ENCODE data around the gene RNF43.

Gene RNF43

DNA sequence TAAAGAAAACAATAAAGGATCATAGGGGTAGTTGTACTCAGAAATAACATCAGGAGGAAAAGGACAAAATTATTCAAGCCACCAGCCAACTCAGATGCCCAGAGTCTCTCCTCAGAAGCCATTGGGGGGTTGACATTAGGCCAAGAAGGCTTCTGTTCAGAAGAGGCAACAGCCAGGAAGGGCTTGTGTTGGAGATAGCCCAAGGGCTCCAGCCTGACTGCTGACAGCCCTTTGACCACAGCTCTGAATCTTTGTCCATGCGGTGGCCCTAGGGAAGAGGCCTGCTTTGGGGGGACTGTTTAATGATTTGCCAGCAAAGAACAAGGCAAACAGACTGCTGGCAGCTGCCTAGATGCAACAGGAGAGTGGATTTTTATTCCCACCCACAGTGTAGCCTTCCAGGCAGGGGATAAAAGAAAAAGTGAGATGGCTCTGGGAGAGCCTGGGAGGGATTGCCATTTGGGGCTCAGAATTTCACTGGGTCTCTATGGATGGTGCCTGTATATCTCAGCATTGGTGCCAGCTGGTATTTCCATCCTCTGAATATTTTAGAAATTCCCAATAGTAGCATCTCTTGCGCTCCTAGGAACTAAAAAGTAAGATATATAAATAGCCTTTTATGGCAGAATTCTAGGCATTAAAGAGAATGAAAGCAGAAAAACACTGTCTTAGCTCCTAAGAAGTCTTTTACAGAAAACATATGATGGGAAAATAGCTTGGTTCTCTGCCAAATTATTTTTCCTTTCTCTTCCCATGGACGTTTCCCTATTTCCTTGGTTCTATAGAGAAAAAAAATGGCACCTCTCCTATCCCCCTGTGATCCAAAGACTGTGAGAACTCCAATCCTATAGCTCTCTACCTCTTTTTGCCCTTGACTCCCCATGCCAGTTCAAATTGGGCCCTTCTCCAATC, 36.0 kb downstream of the RNF43 start:
- DNase-seq (ENCODE audit: low read depth) = no peak

DNA sequence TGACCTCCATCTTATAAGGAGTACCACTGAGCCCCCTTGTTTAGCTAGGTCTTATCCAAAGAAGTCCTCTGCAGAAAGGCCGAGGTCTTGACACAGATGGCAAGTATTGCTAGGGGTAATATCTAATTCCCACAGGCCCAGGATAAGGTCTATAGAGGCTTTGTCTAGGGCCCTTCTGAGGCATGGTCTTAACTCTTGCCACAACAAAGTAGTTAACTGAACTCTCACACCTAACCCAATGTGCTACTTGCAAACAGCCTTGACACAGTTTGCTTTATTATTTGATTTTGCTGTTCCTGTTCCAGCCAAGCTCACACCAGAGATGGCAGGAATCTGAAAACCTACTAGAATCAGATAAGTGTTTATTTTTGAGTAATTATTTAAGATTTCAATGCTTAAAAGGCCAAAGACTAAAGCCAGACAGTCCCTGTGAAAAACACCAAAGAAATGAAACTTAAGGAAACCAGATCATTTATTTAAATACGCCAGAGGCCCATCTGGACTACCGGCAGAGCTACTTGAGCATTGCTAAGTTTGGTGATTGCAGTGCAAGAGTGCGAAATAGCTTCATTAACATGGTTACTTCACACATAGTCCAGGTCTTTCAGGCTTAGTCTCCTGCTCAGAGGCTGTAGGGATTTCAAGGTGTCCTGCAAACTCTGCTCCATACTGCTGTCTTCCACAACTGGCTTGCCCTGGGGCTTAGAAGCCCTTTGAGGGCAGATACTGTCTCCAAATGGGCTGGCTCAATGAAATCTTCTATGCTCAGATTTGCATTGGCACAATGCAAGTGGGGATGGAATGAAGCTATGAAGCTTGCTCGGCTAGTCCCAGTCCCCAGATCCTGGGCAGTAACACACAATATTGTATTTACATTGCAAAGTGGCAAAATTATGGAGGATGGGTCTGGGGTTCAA, 36.9 kb downstream of the RNF43 start:
- DNase-seq (ENCODE audit: low read depth) = no peak

DNA sequence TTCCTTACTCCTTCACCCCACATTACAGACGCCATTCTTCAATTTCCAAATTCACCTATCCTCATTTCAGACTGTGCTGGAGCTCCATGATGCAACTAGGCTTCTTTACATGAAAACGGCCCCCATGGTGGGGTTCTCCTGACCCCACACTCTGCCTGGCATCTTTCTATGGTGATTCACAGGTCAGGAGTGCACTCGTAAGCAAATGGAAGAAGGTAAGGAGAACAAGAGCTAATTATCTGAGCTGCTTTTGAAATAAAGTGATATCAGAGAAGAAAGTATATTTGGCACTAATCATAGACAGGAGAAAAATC, 37.9 kb downstream of the RNF43 start:
- DNase-seq (ENCODE audit: low read depth) = no peak

DNA sequence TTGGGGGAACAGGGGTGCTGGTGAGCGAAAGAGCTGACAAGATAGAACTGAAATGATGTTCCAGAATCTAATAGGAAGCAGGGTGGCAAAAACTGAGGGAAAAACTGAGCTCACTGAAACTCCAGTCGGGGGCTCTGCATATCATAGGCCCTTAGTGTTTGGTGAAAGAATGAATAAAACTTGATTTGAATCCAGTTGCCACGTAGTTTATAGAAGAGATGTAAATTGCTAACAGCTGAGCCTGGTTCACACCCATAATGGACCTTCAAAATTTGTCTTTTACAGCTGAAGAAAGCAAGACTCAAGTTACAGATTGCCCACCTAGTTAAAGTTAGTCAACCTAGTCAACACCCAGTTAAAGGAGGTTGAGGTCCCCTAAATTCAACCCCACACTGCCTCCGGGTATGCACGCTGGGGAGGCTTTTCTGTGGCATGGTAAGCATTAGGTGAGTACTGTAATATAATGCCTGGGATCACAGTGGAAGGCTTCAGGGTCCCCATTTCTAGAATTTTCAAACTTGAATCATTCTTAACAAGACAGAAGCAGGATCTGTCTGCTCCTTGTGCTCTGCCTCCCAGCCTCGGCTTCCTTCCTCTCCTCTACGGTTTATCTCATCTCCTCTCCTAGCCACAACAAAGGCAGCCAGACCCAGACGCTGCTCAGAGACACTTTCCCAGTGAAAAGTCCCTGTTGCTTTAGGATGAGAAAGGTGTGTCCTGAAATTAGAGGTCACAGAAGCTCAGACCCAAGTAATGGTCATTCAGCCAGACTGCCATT, 38.4 kb downstream of the RNF43 start:
- no peak for DNase-seq (ENCODE audit: low read depth)

DNA sequence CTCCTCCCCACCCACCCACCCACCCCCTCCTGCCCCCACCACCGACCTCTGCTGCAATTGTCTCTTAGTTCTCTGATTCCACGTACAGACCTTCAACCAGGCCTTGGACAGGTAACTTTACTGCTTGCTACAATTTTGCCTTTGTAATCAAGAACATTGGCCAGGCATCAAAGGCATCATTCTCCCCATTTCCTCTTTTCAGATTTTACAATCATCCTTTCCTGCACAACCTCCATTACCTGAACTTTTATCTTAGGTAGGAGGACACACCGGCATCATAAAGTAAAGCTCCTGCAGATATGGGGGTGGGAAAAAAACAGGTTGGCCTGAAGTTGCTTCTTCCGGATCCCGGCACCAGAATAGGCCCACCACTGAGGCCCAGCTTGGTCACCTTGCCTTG, 39.7 kb downstream of the RNF43 start:
- no peak for DNase-seq (ENCODE audit: low read depth)

DNA sequence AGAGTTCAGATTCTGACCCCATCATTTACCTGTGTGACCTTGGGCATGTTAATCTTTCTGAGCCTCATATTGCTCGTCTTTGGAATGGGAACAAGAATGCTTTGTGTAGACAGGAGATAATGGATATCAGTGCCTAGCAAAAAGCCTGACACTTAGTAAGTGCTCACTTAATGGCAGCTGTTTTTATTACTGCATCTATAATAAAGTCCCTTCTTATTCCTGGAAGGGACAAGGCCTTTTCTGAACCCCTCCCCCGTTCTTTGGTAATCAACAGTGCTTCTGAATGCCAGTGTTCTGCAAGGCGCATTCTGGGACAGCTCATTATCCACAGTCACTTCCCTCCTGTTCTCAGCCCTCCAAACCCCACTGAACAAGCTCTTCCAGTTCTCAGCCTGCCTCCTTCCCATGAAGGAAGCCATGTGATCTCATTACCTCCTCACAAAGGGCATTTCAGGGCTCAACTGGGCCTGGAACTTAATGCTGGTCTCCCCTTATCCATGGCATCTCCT, 40.2 kb downstream of the RNF43 start:
- DNase-seq (ENCODE audit: low read depth) = no peak

DNA sequence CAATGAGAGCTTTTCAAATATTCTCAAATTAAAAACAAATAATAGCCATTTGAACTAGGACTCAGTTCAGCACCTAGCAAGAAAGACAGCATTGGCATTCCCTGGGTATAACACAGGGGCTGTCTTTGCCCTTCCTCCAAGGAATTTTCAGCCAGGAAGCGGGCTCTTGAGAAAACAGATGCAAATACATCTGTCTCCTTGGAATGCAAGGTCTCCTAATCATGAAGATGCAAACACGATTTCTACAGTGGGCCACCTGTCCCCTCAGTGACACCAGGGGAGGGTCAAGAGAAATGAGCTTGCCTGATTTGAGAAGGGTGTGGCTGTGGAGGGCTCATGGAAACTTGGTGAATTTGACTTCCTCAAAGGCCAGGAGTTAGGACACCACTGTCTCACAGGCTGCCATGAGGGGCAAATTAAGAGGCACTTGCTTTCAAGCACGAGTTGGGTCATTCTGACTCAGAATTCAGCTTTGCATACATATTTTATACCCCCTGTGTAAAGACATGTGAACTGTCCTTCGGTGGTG, 40.8 kb downstream of the RNF43 start:
- DNase-seq (ENCODE audit: low read depth) = no peak

DNA sequence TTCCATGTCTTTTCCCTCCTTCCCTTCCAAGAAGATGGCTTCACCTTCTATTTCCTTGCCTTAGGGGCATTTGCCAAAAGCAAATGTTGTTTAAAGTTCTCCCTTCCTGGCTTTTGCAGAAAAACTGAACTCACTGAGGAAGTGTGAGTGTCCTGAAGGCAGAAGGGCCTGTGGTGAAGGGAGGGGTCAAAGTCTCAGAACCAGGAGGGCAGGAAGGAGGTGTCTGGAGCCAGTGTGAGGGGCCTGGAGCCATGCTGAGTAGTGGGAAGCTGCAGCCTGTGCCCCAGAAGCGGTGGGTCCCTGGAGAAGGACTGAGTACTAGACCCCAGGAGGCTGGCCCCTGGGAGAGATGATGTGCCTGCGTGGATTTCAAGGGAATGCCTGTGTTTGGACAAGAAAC, 41.5 kb downstream of the RNF43 start:
- no peak for DNase-seq (ENCODE audit: low read depth)

DNA sequence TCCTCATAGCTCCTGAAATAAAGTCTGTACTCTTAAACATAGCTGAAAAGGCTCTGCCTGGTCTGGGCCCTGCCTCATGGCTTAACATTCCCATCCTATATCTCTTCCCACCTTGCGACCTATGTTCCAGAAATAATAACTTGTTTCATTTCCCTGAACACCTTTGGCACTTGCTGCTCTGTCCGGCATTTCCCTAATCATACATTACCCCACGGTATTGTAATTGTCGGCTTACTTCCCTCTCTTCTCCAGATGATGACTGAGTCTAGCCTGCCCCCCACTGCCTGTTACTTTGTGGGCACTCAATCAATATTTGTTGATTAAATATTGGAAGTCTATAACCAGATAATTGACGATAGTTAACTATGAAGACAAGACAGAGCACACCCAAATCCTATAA, 42.1 kb downstream of the RNF43 start:
- no peak for DNase-seq (ENCODE audit: low read depth)

DNA sequence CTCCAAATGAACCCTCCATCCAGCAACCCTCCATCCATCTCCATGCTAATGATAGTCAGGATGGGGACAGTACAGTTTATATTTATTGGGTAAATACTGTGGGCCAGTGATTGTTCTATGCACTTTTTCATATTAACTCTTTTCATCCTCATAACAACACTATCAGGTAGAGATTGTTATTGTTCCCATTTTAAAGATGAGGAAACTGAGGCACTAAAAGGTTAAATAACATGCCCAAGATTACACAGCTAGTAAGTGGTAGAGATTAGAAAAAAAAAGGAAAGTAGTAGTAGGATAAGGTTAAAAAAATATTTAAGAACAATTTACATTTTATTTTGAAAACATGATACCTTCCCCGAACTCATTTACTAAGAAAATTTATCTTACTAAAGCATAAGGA, 43.4 kb downstream of the RNF43 start:
- DNase-seq (ENCODE audit: low read depth) = no peak

DNA sequence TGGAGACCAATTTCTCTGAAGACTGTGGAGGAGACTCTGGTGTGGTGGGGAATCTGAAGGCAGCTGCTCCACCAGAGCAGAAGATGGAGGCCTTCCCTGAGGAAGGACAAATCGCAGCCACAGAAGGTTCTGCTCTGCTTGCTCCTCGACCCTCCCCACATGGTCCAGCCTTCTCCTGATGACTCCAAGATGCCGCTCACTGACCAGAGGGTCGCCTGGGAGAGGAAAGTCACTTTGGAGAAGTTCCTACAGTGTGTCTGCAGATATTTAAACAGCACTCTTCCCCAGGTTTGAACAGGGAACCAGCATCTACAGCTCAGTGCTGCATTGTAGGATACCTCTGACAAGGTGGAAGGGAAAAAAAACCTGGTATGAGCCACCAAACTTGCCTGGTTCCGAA, 44.3 kb downstream of the RNF43 start:
- no peak for DNase-seq (ENCODE audit: low read depth)

DNA sequence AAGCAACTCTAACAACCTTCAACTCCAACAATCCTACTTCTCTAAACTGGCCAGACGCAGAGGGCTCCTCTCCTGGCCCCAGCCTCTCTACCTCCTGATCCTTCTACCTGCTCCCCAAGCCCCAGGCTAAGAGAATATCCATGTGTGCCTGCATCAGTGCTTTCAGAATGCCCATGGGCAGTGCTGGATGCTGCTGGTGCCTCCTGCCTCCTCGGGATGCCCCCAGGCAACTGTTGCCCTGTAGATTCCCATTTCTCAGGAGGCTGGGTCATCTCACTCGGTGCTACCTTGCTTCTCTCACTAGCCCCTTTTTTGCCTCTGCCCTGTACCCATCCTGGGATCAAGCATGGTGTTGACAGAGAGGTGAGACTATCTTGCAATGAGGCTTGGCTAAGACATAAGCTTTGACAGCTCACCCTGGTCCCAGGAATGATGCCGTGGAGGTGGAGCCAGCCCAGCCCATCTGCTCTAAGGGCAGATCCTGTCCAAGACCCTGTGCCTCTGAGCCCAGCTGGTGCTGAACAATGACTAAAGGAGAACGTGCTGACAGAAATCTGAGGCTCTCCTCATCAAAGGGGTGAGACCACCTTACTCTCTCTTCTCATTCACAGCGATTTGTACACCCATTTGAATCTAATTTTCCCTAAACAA, 45.9 kb downstream of the RNF43 start:
- no peak for DNase-seq (ENCODE audit: low read depth)

DNA sequence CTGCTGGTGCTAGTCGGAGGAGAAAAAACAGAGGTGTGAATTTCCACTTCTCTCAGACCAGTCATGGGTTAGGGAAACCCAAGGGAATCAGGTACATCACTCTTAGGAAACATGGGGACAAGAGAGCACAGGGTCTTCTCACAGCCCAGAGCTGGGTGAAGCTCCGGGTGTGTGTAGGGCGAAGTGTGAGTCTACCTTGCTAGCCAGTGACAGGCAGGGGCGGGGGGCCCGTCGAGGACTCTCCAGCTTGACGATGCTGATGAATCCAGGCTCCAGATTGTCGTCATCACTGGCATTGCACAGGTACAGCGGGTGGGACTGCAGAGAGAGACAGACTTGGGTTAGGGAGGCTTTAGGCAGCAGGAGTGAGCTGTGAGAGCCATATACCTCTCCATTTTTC, 46.6 kb downstream of the RNF43 start:
- DNase-seq (ENCODE audit: low read depth) = no peak

DNA sequence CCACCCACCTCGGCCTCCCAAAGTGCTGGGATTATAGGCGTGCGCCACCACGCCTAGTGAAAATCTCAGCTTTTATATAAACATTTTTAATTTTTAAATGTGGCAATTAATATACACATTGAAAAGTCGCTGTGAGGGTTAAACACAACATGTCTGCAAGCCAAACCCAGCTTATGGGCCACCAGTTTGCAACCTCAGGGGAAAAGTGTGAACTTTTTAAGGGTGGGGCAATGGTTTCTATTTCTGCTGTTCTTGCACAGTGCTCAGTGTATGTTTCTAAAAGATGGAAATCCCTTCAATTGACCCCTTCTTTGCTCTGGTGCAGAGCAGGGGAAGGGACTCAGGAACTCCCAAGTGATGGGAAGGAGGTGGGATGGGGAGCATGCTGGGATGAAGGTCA, 47.0 kb downstream of the RNF43 start:
- DNase-seq (ENCODE audit: low read depth) = no peak

DNA sequence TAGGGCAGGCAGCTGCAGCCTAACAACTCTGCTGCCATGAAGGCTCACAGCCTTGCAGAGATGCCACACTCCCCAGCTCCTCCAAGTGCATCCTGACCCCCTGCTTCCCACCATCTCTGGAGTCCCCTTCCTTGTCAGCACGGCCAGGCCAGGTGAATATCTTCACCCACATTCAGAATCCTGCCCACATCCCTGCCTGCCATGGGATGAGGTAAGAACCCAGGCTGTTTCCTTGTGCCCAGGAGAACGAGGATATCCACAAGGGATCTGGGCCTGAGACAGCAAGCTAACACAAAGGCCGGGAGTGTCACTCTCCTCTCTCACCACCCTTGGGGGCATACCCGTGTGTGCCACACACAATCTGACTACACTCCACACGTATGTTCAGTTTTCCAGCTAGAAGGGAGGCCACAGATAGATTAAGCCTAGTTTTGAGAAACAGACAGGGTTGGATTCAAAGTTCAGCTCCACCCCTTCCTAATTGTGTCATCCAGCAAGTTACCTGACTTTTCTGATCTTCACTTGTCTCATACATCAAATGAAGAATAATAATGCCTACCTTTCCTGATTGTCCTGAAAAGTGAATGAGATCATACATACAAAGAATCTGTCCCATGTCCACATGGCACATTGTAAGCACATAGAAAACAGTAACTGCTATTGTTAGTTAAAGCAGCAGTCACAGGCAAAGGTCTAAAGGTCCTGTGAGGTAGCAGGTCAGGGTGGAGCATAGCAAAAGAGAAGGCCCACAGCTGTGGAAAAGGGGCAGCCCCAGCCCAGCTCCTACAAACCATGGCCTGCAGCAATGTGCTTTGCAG, 47.9 kb downstream of the RNF43 start:
- DNase-seq (ENCODE audit: low read depth) = no peak

DNA sequence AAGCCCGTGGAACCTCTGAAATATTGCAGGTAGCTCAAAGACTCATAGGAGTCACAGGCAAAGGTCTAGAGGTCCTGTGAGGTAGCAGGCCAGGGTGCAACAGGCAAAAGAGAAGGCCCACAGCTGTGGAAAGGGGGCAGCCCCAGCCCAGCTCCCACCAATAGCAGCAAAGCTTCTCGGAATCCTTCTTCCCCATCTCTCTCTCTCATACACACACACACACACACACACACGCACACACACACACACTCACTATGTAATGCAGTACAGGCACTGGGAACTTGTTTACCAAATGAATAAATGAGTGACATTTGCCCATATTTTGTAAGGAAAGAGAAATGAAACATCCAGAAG, 48.5 kb downstream of the RNF43 start:
- no peak for DNase-seq (ENCODE audit: low read depth)

Data from T follicular helper cell (primary cell).